GM12878 (cell line): ENCODE data around the gene FAF1. TPM values are rescaled to one million over a fixed set of nuclear protein-coding genes. Genes with fewer than 3 reads are reported as not detected.

ENCODE experiments used
- ATAC-seq: fragments of 200-7000 bp; cut with Tn5 transposase; 3 replicates; pipeline ENCODE4 v1.9.1; 2020; ENCODE audit warnings: mild to moderate bottlenecking, moderate library complexity
- BruUV-seq: library from RNA; stranded (reverse); fragments of 400-500 nt; replicated peaks from 2 replicates; lab custom pipeline; 2021; lab: Mats Ljungman, UMichigan
- CTCF ChIA-PET: fragments of 300-600 bp; sonication (Branson Sonifier 250); formaldehyde crosslinking; extraction: SDS; loops from one replicate; lab custom pipeline; 2021; ENCODE audit warnings: inconsistent platforms; lab: Yijun Ruan, JAX
- POLR2A ChIA-PET: fragments of 350-600 bp; formaldehyde crosslinking; extraction: SDS; loops from one replicate; lab custom pipeline; 2021; ENCODE audit warnings: inconsistent platforms; lab: Charles Lee
- RAD21 ChIA-PET: fragments of 300-600 bp; sonication (Branson Sonifier 250); formaldehyde crosslinking; loops from one replicate; lab custom pipeline; 2023; ENCODE audit warnings: antibody characterized with exemption; ENCODE audit not compliant: unreplicated experiment; lab: Charles Lee
- SMC1A ChIA-PET: fragments of 300-600 bp; sonication (Branson Sonifier 250); formaldehyde crosslinking; loops from one replicate; lab custom pipeline; 2023; ENCODE audit not compliant: unreplicated experiment, uncharacterized antibody; lab: Charles Lee
- DNase-seq: peaks from one replicate; pipeline ENCODE4 v3.0.0-alpha.2; 2011; ENCODE audit warnings: low read depth, low spot score
- FAIRE-seq: peaks from 3 replicates; lab custom pipeline; 2011; peaks lifted over from hg19 to GRCh38; lab: Jason Lieb, UNC
- H2AFZ ChIP-seq: 2 replicates; pipeline ENCODE4 v1.6.0; 2011; ENCODE audit warnings: low read depth, low read length, control low read depth; ENCODE audit not compliant: control insufficient read depth
- H3K27ac ChIP-seq: 2 replicates; pipeline ENCODE4 v1.5.1; 2011; ENCODE audit warnings: control low read depth; ENCODE audit not compliant: control insufficient read depth, insufficient read depth
- H3K27me3 ChIP-seq, 2 experiments: replicated peaks in 1 of 2; 2 replicates each; pipeline versions ENCODE4 v1.6.0 to v1.6.1; 2011; ENCODE audit warnings: low read length in 1 of 2; ENCODE audit not compliant: control insufficient read depth in 2 of 2, insufficient read depth in 2 of 2
- H3K36me3 ChIP-seq, 2 experiments: 2 replicates each; pipeline ENCODE4 v1.5.1; 2011; ENCODE audit warnings: low read length in 1 of 2; ENCODE audit not compliant: control insufficient read depth in 2 of 2, insufficient read depth in 2 of 2
- H3K4me1 ChIP-seq: 2 replicates; pipeline ENCODE4 v1.6.1; 2011; ENCODE audit warnings: mild to moderate bottlenecking, low read length, moderate library complexity, mixed read lengths; ENCODE audit not compliant: control insufficient read depth, insufficient read depth
- H3K4me2 ChIP-seq: 2 replicates; pipeline ENCODE4 v1.6.0; 2011; ENCODE audit warnings: control low read depth; ENCODE audit not compliant: control insufficient read depth, insufficient read depth
- H3K4me3 ChIP-seq: fragments of 200-600 bp; sonication (generic); 2 replicates; pipeline ENCODE4 v1.5.1; 2016
- H3K79me2 ChIP-seq: 2 replicates; pipeline ENCODE4 v1.6.0; 2011; ENCODE audit warnings: low read length; ENCODE audit not compliant: control insufficient read depth, insufficient read depth
- H3K9ac ChIP-seq: 2 replicates; pipeline ENCODE4 v1.8.0; 2011; ENCODE audit warnings: low read length, control low read depth, mixed read lengths; ENCODE audit not compliant: control insufficient read depth, insufficient read depth
- H3K9me3 ChIP-seq: replicated peaks from 3 replicates; pipeline ENCODE4 v1.5.1; 2011; ENCODE audit warnings: mild to moderate bottlenecking, low read length; ENCODE audit not compliant: control insufficient read depth, insufficient read depth
- H4K20me1 ChIP-seq: 2 replicates; pipeline ENCODE4 v1.6.0; 2011; ENCODE audit not compliant: control insufficient read depth, insufficient read depth
- BHLHE40 ChIP-seq, 2 experiments: fragments of 450-650 bp in 1 of 2; IDR thresholded peaks; 2 replicates each; pipeline ENCODE4 v1.6.1; 2011 to 2017; ENCODE audit warnings: low read depth in 2 of 2, borderline replicate concordance in 1 of 2, improper control_type of control experiment in 1 of 2, low read length in 1 of 2, mild to moderate bottlenecking in 1 of 2
- CBX5 ChIP-seq: sonication (generic); IDR thresholded peaks from 2 replicates; pipeline ENCODE4 v1.6.1; 2016; ENCODE audit warnings: low read depth, moderate library complexity, mild to moderate bottlenecking, inconsistent platforms
- CEBPB ChIP-seq, 2 experiments: fragments of 150-350 bp in 1 of 2; IDR thresholded peaks; 2 replicates each; pipeline ENCODE4 v1.6.1; 2012 to 2014; ENCODE audit warnings: low read depth in 2 of 2, low read length in 2 of 2, borderline replicate concordance in 1 of 2, inconsistent platforms in 1 of 2
- GABPA ChIP-seq: IDR thresholded peaks from 2 replicates; pipeline ENCODE4 v1.6.1; 2014; ENCODE audit warnings: antibody characterized with exemption, low read depth, mild to moderate bottlenecking, inconsistent platforms
- NBN ChIP-seq: fragments of 450-650 bp; IDR thresholded peaks from 2 replicates; pipeline ENCODE4 v1.6.1; 2016
- NFIC ChIP-seq: IDR thresholded peaks from 2 replicates; pipeline ENCODE4 v1.6.1; 2012; ENCODE audit warnings: low read depth, mild to moderate bottlenecking, inconsistent platforms, low read length, moderate library complexity
- NFXL1 ChIP-seq: fragments of 450-650 bp; IDR thresholded peaks from 2 replicates; pipeline ENCODE4 v1.6.1; 2017; ENCODE audit warnings: antibody characterized with exemption, mild to moderate bottlenecking, borderline replicate concordance
- POLR2AphosphoS5 ChIP-seq: IDR thresholded peaks from 2 replicates; pipeline ENCODE4 v1.6.1; 2011; ENCODE audit warnings: mild to moderate bottlenecking, low read length, inconsistent platforms
- RAD21 ChIP-seq: IDR thresholded peaks from 2 replicates; pipeline ENCODE4 v1.6.1; 2011; ENCODE audit warnings: mild to moderate bottlenecking, low read depth, low read length, moderate library complexity; ENCODE audit not compliant: insufficient read depth
- SIN3A ChIP-seq: IDR thresholded peaks from 2 replicates; pipeline ENCODE4 v1.6.1; 2012; ENCODE audit warnings: low read depth, low read length, improper control_type of control experiment
- SIX5 ChIP-seq: IDR thresholded peaks from 2 replicates; pipeline ENCODE4 v1.6.1; 2011; ENCODE audit warnings: mild to moderate bottlenecking, low read depth, low read length, moderate library complexity; ENCODE audit not compliant: severe bottlenecking
- SREBF1 ChIP-seq: IDR thresholded peaks from 2 replicates; pipeline ENCODE4 v1.6.1; 2012; ENCODE audit warnings: mild to moderate bottlenecking, low read length
- SRF ChIP-seq, 2 experiments: IDR thresholded peaks; 2 replicates each; pipeline ENCODE4 v1.6.1; 2011; ENCODE audit warnings: low read depth in 2 of 2, low read length in 2 of 2, mild to moderate bottlenecking in 1 of 2, moderate library complexity in 1 of 2
- TARDBP ChIP-seq: IDR thresholded peaks from 2 replicates; pipeline ENCODE4 v1.6.1; 2016; ENCODE audit warnings: borderline replicate concordance
- TCF12 ChIP-seq: IDR thresholded peaks from 2 replicates; pipeline ENCODE4 v1.6.1; 2011; ENCODE audit warnings: low read depth, mild to moderate bottlenecking, low read length
- ZNF207 ChIP-seq: fragments of 450-650 bp; IDR thresholded peaks from 2 replicates; pipeline ENCODE4 v1.6.1; 2014; ENCODE audit warnings: antibody characterized with exemption, mild to moderate bottlenecking, borderline replicate concordance
- WGBS: methylation state at CpG from one replicate; pipeline ENCODE4 v1.1.6; 2016; ENCODE audit warnings: low lambda C conversion rate; ENCODE audit not compliant: insufficient replicate concordance, insufficient coverage; ENCODE audit errors: missing lambda C conversion rate; 5-methylcytosine and 5-hydroxymethylcytosine counted together
- in situ Hi-C: fragments of 300-500 bp; cut with MboI; formaldehyde crosslinking; loops from 9 replicates; pipeline ENCODE4 v1.14.3; 2018; ENCODE audit warnings: mixed read lengths
- intact Hi-C: fragments of 100-400 bp; cut with micrococcal nuclease; formaldehyde crosslinking; loops from one replicate; pipeline ENCODE4 v1.14.2; 2022; ENCODE audit not compliant: unreplicated experiment
- polyA plus RNA-seq, 11 experiments: library from polyadenylated mRNA; depleted of rRNA in 4 of 11; unstranded in 6 of 11; stranded (reverse) in 5 of 11; fragments of >200 nt; fragmentation: Nextera tagmentation in 4 of 11; fragmentation: Illumina TruSeq in 1 of 11; extraction: Ambion mirVana in 4 of 11; extraction: Trizol in 1 of 11; gene quantifications; 1 replicate in 1 of 11; 2 replicates in 10 of 11; pipeline versions ENCODE4 v1.2.1 to v1.2.3, GENCODE V29; 2011 to 2016; ENCODE audit warnings: inconsistent platforms in 2 of 11, missing spikeins in 2 of 11, low read depth in 1 of 11
- total RNA-seq, 4 experiments: library from RNA; depleted of rRNA in 3 of 4; stranded (reverse); fragments of >200 nt in 3 of 4; fragmentation: Illumina TruSeq in 1 of 4; extraction: Trizol in 1 of 4; gene quantifications; 2 replicates each; pipeline versions ENCODE4 v1.2.1 to v1.2.3, GENCODE V29; 2013 to 2021
- TF ChIP-seq, protein P1 (sequence below): IDR thresholded peaks from 2 replicates; pipeline ENCODE4 v1.6.1; 2011; ENCODE audit warnings: borderline replicate concordance, low read depth, mild to moderate bottlenecking, moderate library complexity, mixed read lengths, low read length; ENCODE audit not compliant: insufficient read depth; ENCODE audit errors: extremely low read length
- TF ChIP-seq, protein P2 (sequence below): fragments of 450-650 bp; IDR thresholded peaks from 2 replicates; pipeline ENCODE4 v1.6.1; 2017; ENCODE audit warnings: low read depth, mild to moderate bottlenecking, moderate library complexity
- TF ChIP-seq, protein P3 (sequence below): fragments of 450-650 bp; IDR thresholded peaks from 2 replicates; pipeline ENCODE4 v1.6.1; 2018; ENCODE audit warnings: borderline replicate concordance, mild to moderate bottlenecking; ENCODE audit not compliant: partially characterized antibody

Gene FAF1
- total and polyA plus RNA-seq, 10 of the 15 experiments (the other 5 are each of a cell fraction or from before 2014, with no cell fraction given) = 8.6 to 54.5 (median 23.7) TPM

DNA sequence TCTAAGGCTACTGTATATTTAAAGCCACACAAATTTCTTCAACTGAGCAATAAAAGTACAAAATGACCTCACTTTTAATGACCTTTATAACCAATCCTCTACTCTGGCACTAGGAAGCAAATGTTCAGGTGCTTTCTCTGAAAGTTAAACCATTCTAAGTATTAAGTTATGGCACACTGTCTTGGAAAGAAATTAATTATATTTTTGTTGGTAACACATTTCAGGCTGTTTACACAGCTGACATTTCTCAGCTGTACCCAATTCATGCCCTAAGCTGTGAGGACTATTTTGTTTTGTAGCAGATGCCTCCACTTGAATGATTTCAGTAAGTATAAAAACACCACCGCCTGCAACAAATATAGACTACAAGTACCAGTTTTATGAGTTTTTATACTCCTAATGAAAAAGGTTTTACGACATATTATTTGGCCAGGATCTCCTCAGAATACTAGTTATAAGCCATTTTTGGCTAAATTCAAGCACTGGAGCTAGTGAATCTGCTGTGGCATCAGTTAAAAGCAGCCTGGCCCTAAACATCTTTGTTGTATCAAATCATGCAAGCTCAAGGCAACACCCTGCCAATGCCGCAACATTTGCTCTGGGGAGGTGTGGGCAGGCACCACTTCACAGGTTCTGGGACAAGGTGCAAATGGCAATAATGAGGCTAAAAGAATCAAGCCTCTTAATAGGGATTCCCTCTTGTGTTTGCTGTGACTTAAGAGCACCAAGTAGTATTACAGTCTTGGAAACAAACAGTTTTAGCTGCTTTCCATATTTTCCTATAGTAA, 308.4 kb downstream of the FAF1 start:
- no peaks in the 10 kb centered on the region for H3K79me2 ChIP-seq
- CTCF ChIA-PET = interaction anchor here (0.9 kb wide), 1 partner anchor 73 kb away, joined by 3 read pairs; no protein-coding TSS in a partner anchor
- H3K9me3 ChIP-seq = no peaks in the 10 kb centered on the region
- no peak for ATAC-seq
- no peaks in the 10 kb centered on the region for H3K27me3 ChIP-seq
- no peak overlapping the region for H2AFZ ChIP-seq
- H3K9ac ChIP-seq = no peak overlapping the region
- POLR2A ChIA-PET = no interaction called here
- 98% methylated on average over 3 of the region's 3 CpGs for WGBS
- no peak overlapping the region for H3K27ac ChIP-seq
- SMC1A ChIA-PET = interaction anchor here (0.5 kb wide), 1 partner anchor 34 kb away, joined by 3 read pairs; no protein-coding TSS in a partner anchor
- no peak for DNase-seq
- TF ChIP-seq, protein P1, sequence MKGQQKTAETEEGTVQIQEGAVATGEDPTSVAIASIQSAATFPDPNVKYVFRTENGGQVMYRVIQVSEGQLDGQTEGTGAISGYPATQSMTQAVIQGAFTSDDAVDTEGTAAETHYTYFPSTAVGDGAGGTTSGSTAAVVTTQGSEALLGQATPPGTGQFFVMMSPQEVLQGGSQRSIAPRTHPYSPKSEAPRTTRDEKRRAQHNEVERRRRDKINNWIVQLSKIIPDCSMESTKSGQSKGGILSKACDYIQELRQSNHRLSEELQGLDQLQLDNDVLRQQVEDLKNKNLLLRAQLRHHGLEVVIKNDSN = no peak
- TF ChIP-seq SIN3A (no peak), ZNF207 (no peak), RAD21 (no peak), SREBF1 (no peak), POLR2AphosphoS5 (no peak), NFXL1 (no peak), TCF12 (no peak), TARDBP (no peak), BHLHE40 (IDR thresholded peaks at IDR 0.05; ENCODE audit: borderline replicate concordance in 1 of 2, low read depth in 2 of 2, low read length in 1 of 2) (no peak), CEBPB (IDR thresholded peaks at IDR 0.05; ENCODE audit: borderline replicate concordance in 1 of 2, low read depth in 2 of 2, low read length in 2 of 2) (no peak), SIX5 (no peak), CBX5 (no peak), NBN (no peak), GABPA (no peak), SRF (IDR thresholded peaks at IDR 0.05; ENCODE audit: low read depth in 2 of 2, low read length in 2 of 2) (no peak), NFIC (no peak)
- TF ChIP-seq, protein P2, sequence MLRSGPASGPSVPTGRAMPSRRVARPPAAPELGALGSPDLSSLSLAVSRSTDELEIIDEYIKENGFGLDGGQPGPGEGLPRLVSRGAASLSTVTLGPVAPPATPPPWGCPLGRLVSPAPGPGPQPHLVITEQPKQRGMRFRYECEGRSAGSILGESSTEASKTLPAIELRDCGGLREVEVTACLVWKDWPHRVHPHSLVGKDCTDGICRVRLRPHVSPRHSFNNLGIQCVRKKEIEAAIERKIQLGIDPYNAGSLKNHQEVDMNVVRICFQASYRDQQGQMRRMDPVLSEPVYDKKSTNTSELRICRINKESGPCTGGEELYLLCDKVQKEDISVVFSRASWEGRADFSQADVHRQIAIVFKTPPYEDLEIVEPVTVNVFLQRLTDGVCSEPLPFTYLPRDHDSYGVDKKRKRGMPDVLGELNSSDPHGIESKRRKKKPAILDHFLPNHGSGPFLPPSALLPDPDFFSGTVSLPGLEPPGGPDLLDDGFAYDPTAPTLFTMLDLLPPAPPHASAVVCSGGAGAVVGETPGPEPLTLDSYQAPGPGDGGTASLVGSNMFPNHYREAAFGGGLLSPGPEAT = no peak
- TF ChIP-seq, protein P3, sequence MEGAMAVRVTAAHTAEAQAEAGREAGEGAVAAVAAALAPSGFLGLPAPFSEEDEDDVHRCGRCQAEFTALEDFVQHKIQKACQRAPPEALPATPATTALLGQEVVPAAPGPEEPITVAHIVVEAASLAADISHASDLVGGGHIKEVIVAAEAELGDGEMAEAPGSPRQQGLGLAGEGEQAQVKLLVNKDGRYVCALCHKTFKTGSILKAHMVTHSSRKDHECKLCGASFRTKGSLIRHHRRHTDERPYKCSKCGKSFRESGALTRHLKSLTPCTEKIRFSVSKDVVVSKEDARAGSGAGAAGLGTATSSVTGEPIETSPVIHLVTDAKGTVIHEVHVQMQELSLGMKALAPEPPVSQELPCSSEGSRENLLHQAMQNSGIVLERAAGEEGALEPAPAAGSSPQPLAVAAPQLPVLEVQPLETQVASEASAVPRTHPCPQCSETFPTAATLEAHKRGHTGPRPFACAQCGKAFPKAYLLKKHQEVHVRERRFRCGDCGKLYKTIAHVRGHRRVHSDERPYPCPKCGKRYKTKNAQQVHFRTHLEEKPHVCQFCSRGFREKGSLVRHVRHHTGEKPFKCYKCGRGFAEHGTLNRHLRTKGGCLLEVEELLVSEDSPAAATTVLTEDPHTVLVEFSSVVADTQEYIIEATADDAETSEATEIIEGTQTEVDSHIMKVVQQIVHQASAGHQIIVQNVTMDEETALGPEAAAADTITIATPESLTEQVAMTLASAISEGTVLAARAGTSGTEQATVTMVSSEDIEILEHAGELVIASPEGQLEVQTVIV = no peak
- TF ChIP-seq, all 136 proteins: peak for 0
- H3K4me2 ChIP-seq = no peak overlapping the region
- intact Hi-C loops (no loop called here), in situ Hi-C loops (no loop called here)
- H3K4me1 ChIP-seq = no peaks in the 10 kb centered on the region
- peaks cover 0 to 2% of the 10 kb centered on the region in 2 experiments; a peak in 2 of 4 replicates for H3K36me3 ChIP-seq
- BruUV-seq = TSS peak; percentile 38
- RAD21 ChIA-PET = no interaction called here
- FAIRE-seq = no peak
- no peak overlapping the region for H3K4me3 ChIP-seq
- no peaks in the 10 kb centered on the region for H4K20me1 ChIP-seq
